Liver (tissue), 9 donors: ENCODE data around the gene SDF2L1. TPM values are rescaled to one million over a fixed set of nuclear protein-coding genes. Genes with fewer than 3 reads are reported as not detected.

Source experiments
- DNase-seq: peaks from one replicate; pipeline ENCODE4 v3.0.0-alpha.2; 2017; ENCODE audit warnings: low spot score
- H3K27ac ChIP-seq, 2 donors: one replicate each; pipeline ENCODE4 v1.7.0; 2013; ENCODE audit warnings: inconsistent platforms in 2 of 2, low read length in 2 of 2, control low read depth in 1 of 2, low read depth in 1 of 2, mild to moderate bottlenecking in 1 of 2
- H3K27me3 ChIP-seq, 4 donors: one replicate each; pipeline versions ENCODE4 v1.6.1 to v1.7.0; 2013; ENCODE audit warnings: low read length in 3 of 4, inconsistent platforms in 1 of 4, mild to moderate bottlenecking in 1 of 4, moderate library complexity in 1 of 4; ENCODE audit not compliant: control insufficient read depth in 4 of 4, insufficient read depth in 4 of 4
- H3K36me3 ChIP-seq, 4 donors: one replicate each; pipeline versions ENCODE4 v1.6.1 to v1.7.0; 2013; ENCODE audit warnings: low read length in 3 of 4, mild to moderate bottlenecking in 3 of 4, low read depth in 1 of 4, moderate library complexity in 1 of 4; ENCODE audit not compliant: control insufficient read depth in 4 of 4, insufficient read depth in 3 of 4
- H3K4me1 ChIP-seq, 4 donors: one replicate each; pipeline versions ENCODE4 v1.6.1 to v1.7.0; 2013; ENCODE audit warnings: low read length in 3 of 4, mild to moderate bottlenecking in 3 of 4, moderate library complexity in 1 of 4; ENCODE audit not compliant: control insufficient read depth in 4 of 4, insufficient read depth in 4 of 4
- H3K4me3 ChIP-seq, 3 donors: one replicate each; pipeline versions ENCODE4 v1.6.1 to v1.7.0; 2013; ENCODE audit warnings: low read length in 3 of 3, control low read depth in 1 of 3, low read depth in 1 of 3, mild to moderate bottlenecking in 1 of 3
- H3K9ac ChIP-seq, 2 donors: one replicate each; pipeline ENCODE4 v1.7.0; 2013; ENCODE audit warnings: low read length in 2 of 2, mild to moderate bottlenecking in 2 of 2, moderate library complexity in 2 of 2, control low read depth in 1 of 2, low read depth in 1 of 2
- H3K9me3 ChIP-seq, 4 donors: one replicate each; pipeline versions ENCODE4 v1.6.1 to v1.7.0; 2013; ENCODE audit warnings: low read length in 3 of 4; ENCODE audit not compliant: control insufficient read depth in 4 of 4
- EGR1 ChIP-seq, 2 donors: IDR thresholded peaks; 2 replicates each; pipeline ENCODE4 v1.6.1; 2016 to 2018; ENCODE audit warnings: antibody characterized with exemption in 2 of 2, low read depth in 2 of 2
- FOXA1 ChIP-seq: IDR thresholded peaks from 2 replicates; pipeline ENCODE4 v1.6.1; 2016; ENCODE audit warnings: antibody characterized with exemption
- HNF4A ChIP-seq, 2 donors: conservative IDR thresholded peaks; 2 replicates each; pipeline ENCODE4 v1.6.1; 2016; ENCODE audit warnings: antibody characterized with exemption in 2 of 2, mild to moderate bottlenecking in 2 of 2
- NR2F2 ChIP-seq: IDR thresholded peaks from 2 replicates; pipeline ENCODE4 v1.6.1; 2016; ENCODE audit warnings: antibody characterized with exemption
- RAD21 ChIP-seq, 2 donors: IDR thresholded peaks; 2 replicates each; pipeline ENCODE4 v1.6.1; 2016; ENCODE audit warnings: antibody characterized with exemption in 2 of 2, mild to moderate bottlenecking in 2 of 2
- REST ChIP-seq: IDR thresholded peaks from 2 replicates; pipeline ENCODE4 v1.6.1; 2016; ENCODE audit warnings: antibody characterized with exemption, mild to moderate bottlenecking
- RXRA ChIP-seq, 2 donors: IDR thresholded peaks; 2 replicates each; pipeline ENCODE4 v1.6.1; 2017 to 2018; ENCODE audit warnings: antibody characterized with exemption in 2 of 2, mild to moderate bottlenecking in 1 of 2
- TAF1 ChIP-seq: conservative IDR thresholded peaks from 2 replicates; pipeline ENCODE4 v1.6.1; 2016; ENCODE audit warnings: antibody characterized with exemption, mild to moderate bottlenecking
- WGBS: extraction: QIAGEN DNeasy Blood & Tissue Kit; methylation state at CpG from one replicate; pipeline ENCODE4 v1.1.7; 2013; 5-methylcytosine and 5-hydroxymethylcytosine counted together
- polyA plus RNA-seq, 2 donors: library from polyadenylated mRNA; stranded (reverse) in 1 of 2; unstranded in 1 of 2; fragments of 200-250 nt in 1 of 2; fragments of >200 nt in 1 of 2; fragmentation: Nextera tagmentation in 1 of 2; extraction: Ambion mirVana in 1 of 2; gene quantifications; one replicate each; pipeline versions ENCODE4 v1.2.1 to v1.2.3, GENCODE V29; 2013 to 2015
- total RNA-seq, 2 donors: library from RNA; depleted of rRNA; stranded (reverse); fragments of >200 nt; gene quantifications; one replicate each; pipeline ENCODE4 v1.2.3, GENCODE V29; 2014
- TF ChIP-seq, protein P1 (sequence below): IDR thresholded peaks from 2 replicates; pipeline ENCODE4 v1.6.1; 2016; ENCODE audit warnings: antibody characterized with exemption
- TF ChIP-seq, protein P2 (sequence below): fragments of 150-350 bp; IDR thresholded peaks from 2 replicates; pipeline ENCODE4 v1.5.1; 2017; ENCODE audit warnings: improper control_type of control experiment, low read depth, low read length; ENCODE audit not compliant: missing input control
- TF ChIP-seq, protein P3 (sequence below): IDR thresholded peaks from 2 replicates; pipeline ENCODE4 v1.6.1; 2016; ENCODE audit warnings: antibody characterized with exemption
- donor health status: healthy.
- donor health status: healthy.
- donor health status: healthy.
- donor health status: healthy.
- donor health status: healthy.

The SDF2L1 gene
- total and polyA plus RNA-seq, 4 donors: 36.3 to 173 (median 82.9) TPM

GRCh38 chr22:21642584-21643448, 714 bp downstream of the SDF2L1 start:
- H3K27me3 ChIP-seq: no peaks in the 10 kb centered on the region
- no peaks in the 10 kb centered on the region for H3K9me3 ChIP-seq
- WGBS: 2% methylated on average over 56 of the region's 56 CpGs
- peaks cover 8 to 22% (median 14%) of the 10 kb centered on the region in 4 donors for H3K4me1 ChIP-seq
- H3K9ac ChIP-seq: no peak overlapping the region
- DNase-seq: peak; percentile 62
- H3K4me3 ChIP-seq: peak overlapping the region; percentile 81 to 88 (median 87)
- H3K27ac ChIP-seq: peak overlapping the region; percentile 30 to 55
- peak; percentile 49 to 61 for TF ChIP-seq RAD21 (IDR thresholded peaks at IDR 0.05)
- no peak for TF ChIP-seq HNF4A (conservative IDR thresholded peaks at IDR 0.05)
- TF ChIP-seq RXRA (IDR thresholded peaks at IDR 0.05): peak; percentile 55 to 71
- TF ChIP-seq, protein P1, sequence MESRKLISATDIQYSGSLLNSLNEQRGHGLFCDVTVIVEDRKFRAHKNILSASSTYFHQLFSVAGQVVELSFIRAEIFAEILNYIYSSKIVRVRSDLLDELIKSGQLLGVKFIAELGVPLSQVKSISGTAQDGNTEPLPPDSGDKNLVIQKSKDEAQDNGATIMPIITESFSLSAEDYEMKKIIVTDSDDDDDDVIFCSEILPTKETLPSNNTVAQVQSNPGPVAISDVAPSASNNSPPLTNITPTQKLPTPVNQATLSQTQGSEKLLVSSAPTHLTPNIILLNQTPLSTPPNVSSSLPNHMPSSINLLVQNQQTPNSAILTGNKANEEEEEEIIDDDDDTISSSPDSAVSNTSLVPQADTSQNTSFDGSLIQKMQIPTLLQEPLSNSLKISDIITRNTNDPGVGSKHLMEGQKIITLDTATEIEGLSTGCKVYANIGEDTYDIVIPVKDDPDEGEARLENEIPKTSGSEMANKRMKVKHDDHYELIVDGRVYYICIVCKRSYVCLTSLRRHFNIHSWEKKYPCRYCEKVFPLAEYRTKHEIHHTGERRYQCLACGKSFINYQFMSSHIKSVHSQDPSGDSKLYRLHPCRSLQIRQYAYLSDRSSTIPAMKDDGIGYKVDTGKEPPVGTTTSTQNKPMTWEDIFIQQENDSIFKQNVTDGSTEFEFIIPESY: no peak
- TF ChIP-seq FOXA1: no peak
- TF ChIP-seq, protein P2, sequence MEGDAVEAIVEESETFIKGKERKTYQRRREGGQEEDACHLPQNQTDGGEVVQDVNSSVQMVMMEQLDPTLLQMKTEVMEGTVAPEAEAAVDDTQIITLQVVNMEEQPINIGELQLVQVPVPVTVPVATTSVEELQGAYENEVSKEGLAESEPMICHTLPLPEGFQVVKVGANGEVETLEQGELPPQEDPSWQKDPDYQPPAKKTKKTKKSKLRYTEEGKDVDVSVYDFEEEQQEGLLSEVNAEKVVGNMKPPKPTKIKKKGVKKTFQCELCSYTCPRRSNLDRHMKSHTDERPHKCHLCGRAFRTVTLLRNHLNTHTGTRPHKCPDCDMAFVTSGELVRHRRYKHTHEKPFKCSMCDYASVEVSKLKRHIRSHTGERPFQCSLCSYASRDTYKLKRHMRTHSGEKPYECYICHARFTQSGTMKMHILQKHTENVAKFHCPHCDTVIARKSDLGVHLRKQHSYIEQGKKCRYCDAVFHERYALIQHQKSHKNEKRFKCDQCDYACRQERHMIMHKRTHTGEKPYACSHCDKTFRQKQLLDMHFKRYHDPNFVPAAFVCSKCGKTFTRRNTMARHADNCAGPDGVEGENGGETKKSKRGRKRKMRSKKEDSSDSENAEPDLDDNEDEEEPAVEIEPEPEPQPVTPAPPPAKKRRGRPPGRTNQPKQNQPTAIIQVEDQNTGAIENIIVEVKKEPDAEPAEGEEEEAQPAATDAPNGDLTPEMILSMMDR: peak; percentile 40
- TF ChIP-seq, protein P3, sequence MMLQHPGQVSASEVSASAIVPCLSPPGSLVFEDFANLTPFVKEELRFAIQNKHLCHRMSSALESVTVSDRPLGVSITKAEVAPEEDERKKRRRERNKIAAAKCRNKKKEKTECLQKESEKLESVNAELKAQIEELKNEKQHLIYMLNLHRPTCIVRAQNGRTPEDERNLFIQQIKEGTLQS: no peak
- no peak for TF ChIP-seq TAF1
- TF ChIP-seq EGR1 (IDR thresholded peaks at IDR 0.05; ENCODE audit: low read depth in 2 of 2): no peak
- no peak for TF ChIP-seq NR2F2
- no peak for TF ChIP-seq REST
- H3K36me3 ChIP-seq: peaks cover 0 to 8% (median under 1%) of the 10 kb centered on the region in 4 donors
